BJ (cell line): Measurements from ENCODE around the gene SORCS1. TPM values are rescaled to one million over a fixed set of nuclear protein-coding genes. Genes with fewer than 3 reads are reported as not detected.

Experiments
- CTCF ChIA-PET: fragments of 350-600 bp; formaldehyde crosslinking; extraction: SDS; loops from one replicate; lab custom pipeline; 2021; ENCODE audit warnings: antibody characterized with exemption, inconsistent platforms; lab: Yijun Ruan, JAX
- POLR2A ChIA-PET: fragments of 300-600 bp; sonication (Branson Sonifier 250); formaldehyde crosslinking; extraction: SDS; loops from one replicate; lab custom pipeline; 2021; ENCODE audit warnings: antibody characterized with exemption; lab: Charles Lee
- DNase-seq: peaks from one replicate; pipeline ENCODE4 v3.0.0-alpha.2; 2011; ENCODE audit warnings: low read depth
- H3K27me3 ChIP-seq: 2 replicates; pipeline ENCODE4 v1.6.0; 2011; ENCODE audit warnings: low read length; ENCODE audit not compliant: control insufficient read depth, insufficient read depth
- H3K36me3 ChIP-seq: 2 replicates; pipeline ENCODE4 v1.5.1; 2011; ENCODE audit warnings: low read length; ENCODE audit not compliant: control insufficient read depth, insufficient read depth
- H3K4me3 ChIP-seq: 2 replicates; pipeline ENCODE4 v1.5.1; 2011; ENCODE audit warnings: low read depth, mild to moderate bottlenecking, control low read depth, low read length
- polyA plus RNA-seq: library from polyadenylated mRNA; depleted of rRNA; stranded (reverse); fragments of >200 nt; gene quantifications from 2 replicates; pipeline ENCODE4 v1.2.3, GENCODE V29; 2011
- TF ChIP-seq, protein P1 (sequence below): IDR thresholded peaks from 2 replicates; pipeline ENCODE4 v1.5.1; 2011; ENCODE audit warnings: low read depth, mild to moderate bottlenecking, control low read depth, inconsistent platforms, low read length, moderate library complexity; ENCODE audit not compliant: insufficient read depth

Gene SORCS1
- polyA plus RNA-seq, 1 experiment, result 0.01 TPM

DNA sequence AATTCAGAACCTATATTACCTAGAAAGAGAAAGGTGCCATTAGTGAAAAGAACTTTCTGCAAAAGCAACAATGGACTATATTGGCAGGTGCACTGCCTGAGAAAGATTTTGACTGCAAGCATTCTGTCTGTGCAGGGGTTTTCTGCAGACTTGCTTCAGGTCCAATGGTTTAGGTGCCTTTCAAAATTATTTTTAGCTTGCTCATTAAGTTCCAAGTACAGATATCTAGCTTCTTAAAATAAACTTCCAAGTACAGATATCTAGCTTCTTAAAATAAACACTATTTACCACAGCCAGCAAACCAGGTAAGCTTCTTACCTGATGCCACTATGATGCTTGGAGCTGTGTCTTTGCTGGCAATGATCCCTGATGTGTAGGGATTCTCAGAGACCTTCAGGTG is 485.2 kb downstream of the SORCS1 start:
- POLR2A ChIA-PET, result no interaction called here
- CTCF ChIA-PET, result interaction anchor here (0.7 to 1.0 kb wide), 2 partner anchors 55 to 490 kb away, joined by 3 to 5 read pairs; no protein-coding TSS in a partner anchor
- DNase-seq, result no peak
- no peaks in the 10 kb centered on the region for H3K36me3 ChIP-seq
- no peaks in the 10 kb centered on the region for H3K27me3 ChIP-seq
- H3K4me3 ChIP-seq, result no peak overlapping the region
- TF ChIP-seq, protein P1, sequence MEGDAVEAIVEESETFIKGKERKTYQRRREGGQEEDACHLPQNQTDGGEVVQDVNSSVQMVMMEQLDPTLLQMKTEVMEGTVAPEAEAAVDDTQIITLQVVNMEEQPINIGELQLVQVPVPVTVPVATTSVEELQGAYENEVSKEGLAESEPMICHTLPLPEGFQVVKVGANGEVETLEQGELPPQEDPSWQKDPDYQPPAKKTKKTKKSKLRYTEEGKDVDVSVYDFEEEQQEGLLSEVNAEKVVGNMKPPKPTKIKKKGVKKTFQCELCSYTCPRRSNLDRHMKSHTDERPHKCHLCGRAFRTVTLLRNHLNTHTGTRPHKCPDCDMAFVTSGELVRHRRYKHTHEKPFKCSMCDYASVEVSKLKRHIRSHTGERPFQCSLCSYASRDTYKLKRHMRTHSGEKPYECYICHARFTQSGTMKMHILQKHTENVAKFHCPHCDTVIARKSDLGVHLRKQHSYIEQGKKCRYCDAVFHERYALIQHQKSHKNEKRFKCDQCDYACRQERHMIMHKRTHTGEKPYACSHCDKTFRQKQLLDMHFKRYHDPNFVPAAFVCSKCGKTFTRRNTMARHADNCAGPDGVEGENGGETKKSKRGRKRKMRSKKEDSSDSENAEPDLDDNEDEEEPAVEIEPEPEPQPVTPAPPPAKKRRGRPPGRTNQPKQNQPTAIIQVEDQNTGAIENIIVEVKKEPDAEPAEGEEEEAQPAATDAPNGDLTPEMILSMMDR, result no peak

DNA sequence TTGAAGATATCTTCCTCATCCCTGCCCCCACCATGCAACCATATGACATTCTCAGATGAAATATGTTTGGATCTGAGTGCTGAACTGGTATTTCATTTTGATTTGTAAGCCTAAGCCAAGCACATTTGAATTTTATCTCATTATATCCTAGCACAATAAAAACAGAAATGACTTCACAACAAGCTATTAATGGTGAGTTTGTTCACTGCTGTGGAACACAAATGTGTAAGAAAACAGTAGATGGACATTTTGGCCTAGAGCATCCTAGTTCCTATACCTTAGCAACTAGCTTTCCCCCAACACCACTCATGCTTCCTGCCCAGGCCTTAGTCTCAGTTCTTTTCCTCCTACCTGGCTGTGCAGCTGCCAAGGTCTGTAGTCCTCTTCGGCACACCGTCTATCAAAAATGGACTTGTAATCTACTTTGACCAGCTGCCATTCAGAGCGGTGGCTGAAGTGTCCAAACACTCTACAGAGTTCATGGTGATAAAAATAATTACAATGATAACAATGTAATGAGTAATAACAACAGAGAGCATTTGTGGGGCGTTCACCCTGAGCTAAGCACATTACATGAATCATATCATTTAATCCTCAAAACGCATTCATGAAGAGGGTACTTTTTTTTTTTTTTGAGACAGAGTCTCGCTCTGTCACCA is 491.9 kb downstream of the SORCS1 start:
- POLR2A ChIA-PET, result no interaction called here
- Histone ChIP-seq H3K4me3 (no peak overlapping the region), H3K36me3 (no peaks in the 10 kb centered on the region), H3K27me3 (no peaks in the 10 kb centered on the region)
- DNase-seq, result no peak
- CTCF ChIA-PET, result interaction anchor here (0.7 kb wide), 1 partner anchor 77 kb away, joined by 3 read pairs; no protein-coding TSS in a partner anchor
- TF ChIP-seq, protein P1, result no peak

DNA sequence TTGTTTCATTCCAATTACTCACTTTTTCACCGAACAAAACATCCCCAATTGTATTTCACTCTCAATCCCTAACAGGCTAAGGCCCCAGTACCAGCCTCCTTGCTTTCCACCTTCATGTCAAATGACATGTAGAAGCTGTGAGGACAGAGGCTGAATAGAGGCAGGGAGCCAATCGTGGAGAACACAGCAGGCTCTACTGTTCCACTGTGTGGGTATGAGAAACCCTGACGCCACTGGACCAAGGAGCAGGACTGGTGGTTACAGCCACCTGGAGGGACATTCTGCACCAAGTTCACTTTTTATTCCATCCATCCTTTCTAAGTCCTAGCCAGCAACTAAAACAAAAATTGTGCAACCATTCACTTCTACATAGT is 502.8 kb downstream of the SORCS1 start:
- CTCF ChIA-PET, result no interaction called here

DNA sequence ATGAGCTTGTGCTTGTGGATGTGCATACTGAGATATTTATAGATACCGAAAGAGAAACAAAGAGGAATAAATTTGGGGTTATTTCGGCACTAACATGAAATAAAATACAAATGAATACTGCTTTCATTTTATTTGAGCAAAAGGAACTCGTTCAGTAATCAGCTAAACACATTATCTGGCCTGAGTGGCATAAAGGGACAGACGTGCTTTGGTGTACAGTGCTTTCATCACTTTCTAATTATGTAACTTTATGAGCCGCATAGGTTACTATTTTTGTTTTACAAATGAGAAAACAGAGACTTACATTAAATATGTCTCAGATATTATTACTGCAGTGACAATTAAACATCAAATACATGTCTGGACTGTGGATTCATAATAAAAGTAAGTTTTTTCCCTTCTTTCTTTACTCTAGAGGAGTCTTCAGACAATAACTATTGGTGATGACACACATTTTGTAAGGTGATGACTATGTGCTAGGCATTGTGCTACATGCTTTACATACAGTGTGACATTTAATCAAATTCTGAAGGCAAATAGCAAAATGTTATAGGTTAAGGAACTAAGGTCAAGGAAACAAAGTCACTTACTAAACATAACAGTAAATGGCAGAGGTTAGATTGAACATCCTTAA is 503.3 kb downstream of the SORCS1 start:
- Histone ChIP-seq H3K27me3 (no peaks in the 10 kb centered on the region), H3K4me3 (no peak overlapping the region), H3K36me3 (no peaks in the 10 kb centered on the region)
- no peak for DNase-seq
- ChIA-PET POLR2A (no interaction called here), CTCF (no interaction called here)
- TF ChIP-seq, protein P1, result no peak

More for the DNA sequence above, 502.8 kb downstream of the SORCS1 start:
- Histone ChIP-seq H3K4me3 (no peak overlapping the region), H3K27me3 (no peaks in the 10 kb centered on the region), H3K36me3 (no peaks in the 10 kb centered on the region)
- TF ChIP-seq, protein P1, result no peak
- POLR2A ChIA-PET, result no interaction called here
- no peak for DNase-seq

DNA sequence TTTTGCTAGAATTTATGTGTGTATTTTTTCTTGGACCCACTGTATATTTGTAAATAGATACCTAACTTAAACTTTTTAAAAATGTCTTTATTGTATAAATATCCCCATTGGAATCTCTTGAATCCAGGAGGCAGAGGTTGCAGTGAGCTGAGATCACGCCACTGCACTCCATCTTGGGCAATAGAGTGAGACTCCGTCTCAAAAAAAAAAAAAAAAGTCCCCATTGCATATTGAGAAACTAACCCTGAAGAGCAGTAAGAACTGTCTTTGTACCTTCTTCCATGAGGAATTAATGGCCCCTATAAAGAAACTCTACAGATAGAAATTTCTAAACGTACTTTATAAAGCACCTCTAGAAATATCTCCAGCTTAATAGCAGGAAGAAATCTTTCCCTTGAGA is 504.0 kb downstream of the SORCS1 start:
- ChIA-PET CTCF (no interaction called here), POLR2A (no interaction called here)
- Histone ChIP-seq H3K27me3 (no peaks in the 10 kb centered on the region), H3K36me3 (no peaks in the 10 kb centered on the region), H3K4me3 (no peak overlapping the region)
- no peak for DNase-seq
- TF ChIP-seq, protein P1, result no peak
